CD4-positive, alpha-beta T cell treated with Interleukin-21 for 1 hour (primary cell): ENCODE results near the gene HOXA11.
A peak's percentile ranks its signal among the peaks of the same experiment; 100 is the strongest.

Experiments used
- DNase-seq: peaks from one replicate; pipeline ENCODE4 v3.0.0-alpha.2; 2020

The HOXA11 gene

DNA sequence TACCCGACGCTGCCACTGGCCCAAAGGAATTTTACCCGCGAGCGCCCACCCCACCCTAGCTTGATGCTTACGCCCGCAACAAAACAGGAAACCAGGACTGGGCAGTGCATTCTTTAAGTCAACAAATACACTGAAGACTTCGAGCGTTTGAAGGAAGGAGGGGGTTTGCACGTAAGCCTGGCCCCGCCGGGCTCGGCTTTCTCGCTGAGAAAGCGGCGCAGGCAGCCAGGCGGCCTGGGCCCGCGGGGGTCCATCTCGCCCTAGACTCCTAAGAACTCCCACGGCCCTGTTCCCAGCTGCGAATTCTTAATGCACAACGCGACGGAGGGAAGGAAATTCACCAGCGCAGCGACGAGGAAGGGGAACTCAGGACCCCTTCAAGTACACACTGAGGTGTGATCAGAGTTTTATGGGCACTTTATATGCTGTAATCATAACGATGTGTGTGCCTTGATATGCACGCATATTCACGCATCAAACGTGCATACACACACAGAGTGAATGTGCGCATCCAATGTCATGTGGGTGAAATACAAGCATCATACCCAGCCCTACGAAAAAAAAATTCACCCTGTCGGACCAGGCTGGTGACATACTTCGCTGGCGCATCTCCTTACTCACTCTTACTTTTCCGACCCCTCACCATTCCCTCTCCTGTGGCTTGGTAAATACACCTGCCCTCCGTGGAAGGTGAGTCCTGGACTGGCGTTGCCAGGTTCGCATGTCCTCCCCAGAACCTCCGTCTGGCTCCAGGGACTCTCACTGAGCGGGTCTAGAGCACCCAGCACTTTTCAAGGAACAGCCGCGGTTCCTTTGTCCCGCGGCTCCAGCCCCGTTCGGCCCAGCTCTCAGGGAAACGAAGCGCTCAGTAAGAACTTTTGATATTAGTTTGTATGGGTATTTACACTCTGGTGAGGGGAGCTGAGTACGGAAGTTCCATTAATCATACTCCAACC lies 20.6 kb upstream of the HOXA11 start:
- no peak for DNase-seq

GRCh38 chr7:27204851-27205322 lies 19.9 kb upstream of the HOXA11 start:
- no peak for DNase-seq

GRCh38 chr7:27203964-27204594 lies 19.0 kb upstream of the HOXA11 start:
- no peak for DNase-seq

GRCh38 chr7:27203365-27203953 lies 18.4 kb upstream of the HOXA11 start:
- DNase-seq, result no peak

DNA sequence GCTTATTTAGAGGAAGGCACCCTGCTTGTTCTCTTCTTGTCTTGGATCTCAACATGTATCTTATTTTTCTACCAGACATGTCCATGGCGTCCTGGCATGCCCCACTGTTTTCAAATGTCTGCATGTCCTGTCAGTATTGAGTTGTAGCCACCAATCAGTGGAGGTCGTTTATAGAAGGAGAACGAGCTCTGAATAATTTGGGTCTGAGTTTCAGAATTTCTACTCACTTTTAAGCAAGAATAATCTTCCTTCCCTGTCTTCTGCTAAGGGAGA lies 17.8 kb upstream of the HOXA11 start:
- no peak for DNase-seq

- no peak for DNase-seq
These were observed 17.2 kb upstream of the HOXA11 start for GRCh38 chr7:27202018-27202861.

GRCh38 chr7:27201580-27202017 lies 16.6 kb upstream of the HOXA11 start:
- DNase-seq, result no peak

- no peak for DNase-seq
These were observed 15.9 kb upstream of the HOXA11 start for GRCh38 chr7:27200761-27201579.

- no peak for DNase-seq
These were observed 15.1 kb upstream of the HOXA11 start, which contains the start of gene HOXA13 for GRCh38 chr7:27199849-27200760. Gene HOXA13 (minus strand): TSS chr7:27200091. CDS start chr7:27200077, 14 bp downstream.

GRCh38 chr7:27198871-27199801 lies 14.1 kb upstream of the HOXA11 start:
- DNase-seq, result no peak

- DNase-seq, result no peak
These were observed 13.3 kb upstream of the HOXA11 start for GRCh38 chr7:27198138-27198841.

DNA sequence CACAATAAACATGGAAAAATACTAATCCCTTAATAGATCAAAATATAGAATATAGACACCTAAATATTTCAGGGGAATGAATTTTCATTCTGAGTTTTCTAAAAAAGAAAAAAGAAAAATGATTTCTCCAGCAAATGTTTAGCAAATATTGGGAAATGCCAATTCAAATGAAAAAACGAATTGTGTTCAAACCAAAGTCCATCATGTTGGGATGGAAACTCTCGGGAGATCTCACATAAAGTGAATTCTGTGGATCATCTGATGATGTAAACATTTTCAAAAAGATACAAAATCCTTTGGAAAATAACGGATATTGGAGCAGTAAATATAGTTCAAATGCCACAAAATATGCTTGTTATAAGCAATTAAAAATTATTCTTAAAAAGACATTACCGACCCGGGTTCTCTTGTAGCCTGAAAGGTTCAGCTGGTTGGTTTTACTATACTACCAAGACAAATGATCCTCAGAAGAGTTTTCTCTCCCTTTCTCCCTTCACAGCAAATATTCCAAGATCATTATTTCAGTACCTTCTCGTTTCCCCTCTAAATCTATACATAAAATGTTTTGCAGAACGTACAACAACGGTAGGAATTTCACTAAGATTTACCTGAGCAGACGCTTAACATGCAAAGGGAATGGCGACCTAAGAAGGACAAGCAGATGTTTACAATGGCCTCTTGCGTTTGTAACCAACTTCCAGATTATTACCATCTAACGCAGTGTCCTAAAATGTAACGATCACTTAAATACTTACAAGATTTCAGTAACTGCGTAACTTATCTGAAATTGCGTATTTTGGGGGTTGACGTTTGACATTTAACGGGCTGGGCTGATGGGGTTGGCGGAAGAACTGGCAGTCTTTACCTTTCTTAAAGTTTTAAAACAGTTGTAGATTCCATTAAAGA lies 12.4 kb upstream of the HOXA11 start:
- no peak for DNase-seq

- DNase-seq, result peak; percentile 82
These were observed 11.3 kb upstream of the HOXA11 start for GRCh38 chr7:27196287-27196767.

GRCh38 chr7:27194686-27195379 lies 9.8 kb upstream of the HOXA11 start:
- DNase-seq, result no peak

DNA sequence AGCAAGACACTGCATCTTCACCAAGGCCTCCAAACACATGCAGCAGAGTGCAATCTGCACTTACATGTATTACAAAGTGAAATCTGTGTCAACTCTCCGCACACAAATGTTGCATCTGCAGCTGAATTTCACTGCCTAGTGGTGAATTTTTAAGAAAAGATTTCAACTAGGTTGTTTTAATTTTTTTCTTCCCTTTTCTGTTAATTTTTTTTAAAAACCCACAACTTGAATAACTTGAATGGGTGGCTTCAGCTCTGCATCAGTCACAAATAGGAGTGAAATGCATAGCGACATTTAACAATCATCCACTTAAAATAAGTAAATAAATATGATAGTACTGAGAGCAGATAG lies 8.9 kb upstream of the HOXA11 start:
- no peak for DNase-seq

DNA sequence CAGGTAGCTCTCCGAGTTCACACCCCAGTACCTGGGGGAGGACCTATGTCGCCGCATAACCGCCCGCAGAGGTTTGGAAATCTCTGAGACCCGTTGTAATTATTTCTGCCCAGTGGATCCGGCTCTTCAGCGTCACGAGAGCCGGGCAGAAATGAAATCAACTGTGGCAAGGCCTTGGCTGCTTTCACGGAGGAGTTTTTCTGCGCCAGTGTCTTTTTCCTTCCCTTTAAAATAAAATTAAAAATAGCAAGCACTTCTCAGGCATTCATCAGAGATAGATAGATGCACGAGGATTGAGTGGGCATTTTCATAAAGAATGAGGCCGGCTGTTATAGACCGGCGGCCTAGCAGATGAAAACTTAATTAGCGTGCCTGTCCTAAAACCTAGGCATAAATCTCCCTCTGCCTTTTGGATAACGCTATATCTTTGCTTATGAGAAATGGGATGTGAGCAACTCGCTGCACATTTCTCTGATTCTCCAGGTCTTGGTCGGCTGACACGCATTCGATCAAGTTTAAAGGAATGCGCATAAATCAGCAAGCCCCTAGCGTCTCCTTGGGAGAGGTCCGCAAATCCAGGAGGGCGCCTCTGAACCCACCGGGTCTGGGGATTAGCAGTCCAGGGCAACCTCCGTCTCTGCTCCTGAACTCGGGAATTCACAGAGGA lies 8.4 kb upstream of the HOXA11 start:
- no peak for DNase-seq
